ENCODE data around the gene SLC17A9. TPM values are rescaled to one million over a fixed set of nuclear protein-coding genes. Genes with fewer than 3 reads are reported as not detected.

The SLC17A9 gene
- total and polyA plus RNA-seq, 2 donors (not counting 1 experiment from before 2014, with no cell fraction given): 33.0 to 141 TPM

DNA sequence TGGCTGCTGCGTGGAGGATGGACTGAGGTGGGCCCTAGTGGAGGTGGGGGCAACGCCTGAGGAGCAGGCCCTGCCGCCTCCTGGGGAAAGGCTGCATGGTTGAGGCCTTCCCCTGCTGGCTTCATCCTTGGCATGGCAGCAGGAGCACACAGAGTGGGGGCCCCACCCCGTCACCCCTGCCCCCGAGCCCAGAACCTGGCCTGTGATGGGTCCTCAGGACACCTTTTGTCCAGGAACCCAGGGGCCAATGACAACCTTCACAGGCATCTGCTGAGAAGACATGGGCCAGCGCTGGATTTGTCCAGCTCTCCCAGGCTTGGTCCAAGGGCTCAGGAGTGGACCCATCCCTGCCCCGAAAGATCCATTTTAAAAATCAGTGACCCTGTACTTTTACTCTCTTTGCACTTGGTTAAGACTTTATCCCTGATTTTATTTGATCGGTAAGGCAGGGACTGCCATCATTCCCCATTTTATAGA lies 575 bp upstream of the SLC17A9 start:
- Histone ChIP-seq H3K27me3 (replicated peaks in 1 of 4; ENCODE audit: control extremely low read depth in 1 of 4, control insufficient read depth in 3 of 4, insufficient read depth in 4 of 4, low read length in 3 of 4) (no peaks in the 10 kb centered on the region), H3K4me2 (replicated peaks; ENCODE audit: low read depth, low read length, poor library complexity, severe bottlenecking) (peak overlapping the region; percentile 81), H3K27ac (ENCODE audit: low read length in 2 of 2) (peak overlapping the region; percentile 82 to 91), H2AFZ (ENCODE audit: insufficient read depth, low read depth, low read length, poor library complexity, severe bottlenecking) (peak overlapping the region; percentile 83), H3K9ac (ENCODE audit: low read length) (peak overlapping the region; percentile 69), H3K9me3 (ENCODE audit: control extremely low read depth in 1 of 3, control insufficient read depth in 2 of 3, insufficient read depth in 1 of 3, low read length in 2 of 3) (peaks cover 0 to 3% (median 0%) of the 10 kb centered on the region in 3 donors), H3K36me3 (replicated peaks in 1 of 2; ENCODE audit: control extremely low read depth in 1 of 2, control insufficient read depth in 1 of 2, extremely low read depth in 1 of 2, insufficient read depth in 2 of 2, low read length in 1 of 2) (peaks cover 0 to 39% of the 10 kb centered on the region in 2 experiments), H3K4me3 (ENCODE audit: control extremely low read depth in 1 of 5, extremely low read depth in 1 of 5, insufficient read depth in 1 of 5, low read depth in 2 of 5, low read length in 4 of 5) (peak overlapping the region; percentile 8 to 62 (median 54)), H3K4me1 (ENCODE audit: control insufficient read depth in 2 of 2, insufficient read depth in 2 of 2, low read length in 2 of 2) (peaks cover 28 to 40% of the 10 kb centered on the region in 2 donors), H3K79me2 (ENCODE audit: control insufficient read depth, insufficient read depth, low read length) (peaks cover 72% of the 10 kb centered on the region), H4K20me1 (ENCODE audit: control insufficient read depth, insufficient read depth, low read length, poor library complexity, severe bottlenecking) (peaks cover 15% of the 10 kb centered on the region)
- H3K27me3 Mint-ChIP-seq: no peaks in the 10 kb centered on the region
- H3K4me3 Mint-ChIP-seq: peak overlapping the region; percentile 85
- ChIA-PET CTCF (no interaction called here), POLR2A (no interaction called here)
- no peak for TF ChIP-seq EZH2 (IDR thresholded peaks at IDR 0.05; ENCODE audit: borderline replicate concordance, insufficient read depth, low read depth, low read length, poor library complexity, severe bottlenecking)
- TF ChIP-seq, protein P1, sequence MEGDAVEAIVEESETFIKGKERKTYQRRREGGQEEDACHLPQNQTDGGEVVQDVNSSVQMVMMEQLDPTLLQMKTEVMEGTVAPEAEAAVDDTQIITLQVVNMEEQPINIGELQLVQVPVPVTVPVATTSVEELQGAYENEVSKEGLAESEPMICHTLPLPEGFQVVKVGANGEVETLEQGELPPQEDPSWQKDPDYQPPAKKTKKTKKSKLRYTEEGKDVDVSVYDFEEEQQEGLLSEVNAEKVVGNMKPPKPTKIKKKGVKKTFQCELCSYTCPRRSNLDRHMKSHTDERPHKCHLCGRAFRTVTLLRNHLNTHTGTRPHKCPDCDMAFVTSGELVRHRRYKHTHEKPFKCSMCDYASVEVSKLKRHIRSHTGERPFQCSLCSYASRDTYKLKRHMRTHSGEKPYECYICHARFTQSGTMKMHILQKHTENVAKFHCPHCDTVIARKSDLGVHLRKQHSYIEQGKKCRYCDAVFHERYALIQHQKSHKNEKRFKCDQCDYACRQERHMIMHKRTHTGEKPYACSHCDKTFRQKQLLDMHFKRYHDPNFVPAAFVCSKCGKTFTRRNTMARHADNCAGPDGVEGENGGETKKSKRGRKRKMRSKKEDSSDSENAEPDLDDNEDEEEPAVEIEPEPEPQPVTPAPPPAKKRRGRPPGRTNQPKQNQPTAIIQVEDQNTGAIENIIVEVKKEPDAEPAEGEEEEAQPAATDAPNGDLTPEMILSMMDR (IDR thresholded peaks at IDR 0.05): no peak
- H3K27ac Mint-ChIP-seq: peak overlapping the region; percentile 84
- no peak for DNase-seq
- no peaks in the 10 kb centered on the region for H3K9me3 Mint-ChIP-seq (ENCODE audit: insufficient read depth)
- 87% methylated on average over 8 of the region's 8 CpGs for WGBS (ENCODE audit: insufficient coverage)
- peaks cover 41% of the 10 kb centered on the region for H3K4me1 Mint-ChIP-seq
- intact Hi-C loops (cut with micrococcal nuclease): loop anchor here (5.0 to 10.0 kb wide), 6 partner anchors 35 to 943 kb away; partner anchors contain the start of genes BHLHE23, DNAJC5, MRGBP and MTG2
- ATAC-seq (ENCODE audit: low read depth): no peak

All from B cell (primary cell).